HG02759 (cell line): ENCODE results near the gene HS3ST1.

ENCODE experiments used
- ATAC-seq: cut with Tn5 transposase; IDR thresholded peaks from one replicate; pipeline ENCODE4 v1.9.1; 2021; ENCODE audit warnings: mild to moderate bottlenecking, moderate library complexity; ENCODE audit not compliant: unreplicated experiment

The HS3ST1 gene

GRCh38 chr4:11436084-11436483 is 7.4 kb upstream of the HS3ST1 start:
- no peak for ATAC-seq

GRCh38 chr4:11435557-11435956 is 6.9 kb upstream of the HS3ST1 start:
- no peak for ATAC-seq

GRCh38 chr4:11431111-11431510 is 2.4 kb upstream of the HS3ST1 start:
- ATAC-seq, result no peak

- no peak for ATAC-seq
Measured at GRCh38 chr4:11430536-11430935, 1.8 kb upstream of the HS3ST1 start.

- no peak for ATAC-seq
Measured at GRCh38 chr4:11429699-11430045, 978 bp upstream of the HS3ST1 start.

- ATAC-seq, result peak; percentile 87
Measured at GRCh38 chr4:11428899-11429698, 405 bp upstream of the HS3ST1 start.

- ATAC-seq, result no peak
Measured at GRCh38 chr4:11427121-11427996, 1.3 kb downstream of the HS3ST1 start.

- ATAC-seq, result no peak
Measured at GRCh38 chr4:11426731-11427120, 2.0 kb downstream of the HS3ST1 start.

- ATAC-seq, result no peak
Measured at GRCh38 chr4:11426003-11426402, 2.7 kb downstream of the HS3ST1 start.

- no peak for ATAC-seq
Measured at GRCh38 chr4:11424856-11425255, 3.8 kb downstream of the HS3ST1 start.

- ATAC-seq, result peak; percentile 35
Measured at GRCh38 chr4:11424000-11424399, 4.7 kb downstream of the HS3ST1 start.

GRCh38 chr4:11423465-11423864 is 5.2 kb downstream of the HS3ST1 start:
- no peak for ATAC-seq

GRCh38 chr4:11421116-11421515 is 7.6 kb downstream of the HS3ST1 start:
- ATAC-seq, result no peak

- ATAC-seq, result no peak
Measured at GRCh38 chr4:11420327-11420726, 8.4 kb downstream of the HS3ST1 start.

- no peak for ATAC-seq
Measured at GRCh38 chr4:11418610-11419009, 10.1 kb downstream of the HS3ST1 start.

- ATAC-seq, result no peak
Measured at GRCh38 chr4:11416767-11417113, 12.0 kb downstream of the HS3ST1 start.

- ATAC-seq, result peak; percentile 41
Measured at GRCh38 chr4:11416071-11416766, 12.5 kb downstream of the HS3ST1 start.

GRCh38 chr4:11415409-11416070 is 13.2 kb downstream of the HS3ST1 start:
- peak; percentile 73 for ATAC-seq

- ATAC-seq, result no peak
Measured at GRCh38 chr4:11412211-11412610, 16.5 kb downstream of the HS3ST1 start.

- ATAC-seq, result no peak
Measured at GRCh38 chr4:11409632-11410031, 19.1 kb downstream of the HS3ST1 start.
